Panc1 (cell line): ENCODE results near the gene MAN1A1.

Experiments used
- CTCF ChIP-seq: fragments of 450-650 bp; IDR thresholded peaks from 2 replicates; pipeline ENCODE4 v1.5.1; 2017; ENCODE audit warnings: mild to moderate bottlenecking
- REST ChIP-seq, 2 experiments: IDR thresholded peaks; 2 replicates each; pipeline ENCODE4 v1.6.1; 2011 to 2012; ENCODE audit warnings: low read depth in 2 of 2, control low read depth in 1 of 2, low read length in 1 of 2, mild to moderate bottlenecking in 1 of 2, moderate library complexity in 1 of 2; ENCODE audit not compliant: insufficient read depth in 1 of 2

- TF ChIP-seq CTCF (no peak), REST (IDR thresholded peaks at IDR 0.05; ENCODE audit: insufficient read depth in 1 of 2, low read depth in 2 of 2, low read length in 1 of 2) (no peak)
Observed at GRCh38 chr6:119182216-119182803, 167.3 kb downstream of the MAN1A1 start.
